ENCODE data around the gene TRUB1.

- TF ChIP-seq, protein P1, sequence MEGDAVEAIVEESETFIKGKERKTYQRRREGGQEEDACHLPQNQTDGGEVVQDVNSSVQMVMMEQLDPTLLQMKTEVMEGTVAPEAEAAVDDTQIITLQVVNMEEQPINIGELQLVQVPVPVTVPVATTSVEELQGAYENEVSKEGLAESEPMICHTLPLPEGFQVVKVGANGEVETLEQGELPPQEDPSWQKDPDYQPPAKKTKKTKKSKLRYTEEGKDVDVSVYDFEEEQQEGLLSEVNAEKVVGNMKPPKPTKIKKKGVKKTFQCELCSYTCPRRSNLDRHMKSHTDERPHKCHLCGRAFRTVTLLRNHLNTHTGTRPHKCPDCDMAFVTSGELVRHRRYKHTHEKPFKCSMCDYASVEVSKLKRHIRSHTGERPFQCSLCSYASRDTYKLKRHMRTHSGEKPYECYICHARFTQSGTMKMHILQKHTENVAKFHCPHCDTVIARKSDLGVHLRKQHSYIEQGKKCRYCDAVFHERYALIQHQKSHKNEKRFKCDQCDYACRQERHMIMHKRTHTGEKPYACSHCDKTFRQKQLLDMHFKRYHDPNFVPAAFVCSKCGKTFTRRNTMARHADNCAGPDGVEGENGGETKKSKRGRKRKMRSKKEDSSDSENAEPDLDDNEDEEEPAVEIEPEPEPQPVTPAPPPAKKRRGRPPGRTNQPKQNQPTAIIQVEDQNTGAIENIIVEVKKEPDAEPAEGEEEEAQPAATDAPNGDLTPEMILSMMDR (IDR thresholded peaks at IDR 0.05; ENCODE audit: low read length) = no peak
- TF ChIP-seq EZH2 (optimal IDR thresholded peaks at IDR 0.05; ENCODE audit: low read depth, low read length) (no peak), EZH2phosphoT487 (IDR thresholded peaks at IDR 0.05; ENCODE audit: low read length) (no peak)
These were observed 29.1 kb upstream of the TRUB1 start for GRCh38 chr10:114908896-114909295.
